Keratinocyte (primary cell): ENCODE results near the gene FBXL13.

Experiments used
- EZH2 ChIP-seq: IDR thresholded peaks from one replicate; pipeline ENCODE4 v1.6.1; 2012; ENCODE audit warnings: inconsistent platforms, mild to moderate bottlenecking, low read length, moderate library complexity
- TF ChIP-seq, protein P1 (sequence below), 3 experiments: IDR thresholded peaks in 1 of 3; conservative IDR thresholded peaks in 1 of 3; optimal IDR thresholded peaks in 1 of 3; 2 replicates in 2 of 3; 3 replicates in 1 of 3; pipeline versions ENCODE3 to v1.5.1; 2011; ENCODE audit warnings: low read length in 3 of 3, mild to moderate bottlenecking in 3 of 3, moderate library complexity in 2 of 3, control low read depth in 1 of 3, inconsistent platforms in 1 of 3; ENCODE audit not compliant: insufficient read depth in 2 of 3; ENCODE audit errors: extremely low read depth in 1 of 3

DNA sequence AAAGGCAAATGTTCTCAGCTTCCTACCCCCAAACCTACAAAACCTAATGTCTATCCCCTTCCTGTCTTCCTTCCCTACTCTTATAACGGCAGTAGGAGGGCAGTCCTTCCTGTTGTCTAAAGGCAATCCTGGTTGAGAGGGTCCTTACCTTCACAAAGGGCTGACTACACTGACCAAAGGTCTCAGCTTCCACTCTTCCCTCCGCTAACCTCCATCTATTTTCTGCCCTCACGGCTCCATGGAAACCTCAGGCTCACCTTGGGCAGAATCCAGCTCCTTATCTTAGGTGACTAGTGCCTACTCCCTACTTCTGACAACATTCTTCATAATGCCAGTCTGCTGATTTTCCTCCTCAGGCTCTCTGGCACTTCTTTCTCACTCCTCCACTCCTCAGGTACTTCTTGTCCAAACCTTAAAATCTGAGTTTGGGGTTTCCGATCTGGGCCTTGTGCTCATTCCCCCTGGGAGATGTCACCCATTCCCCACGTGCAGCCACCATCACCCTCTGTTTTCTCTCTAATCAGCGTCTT, 542 bp downstream of the FBXL13 start:
- TF ChIP-seq, protein P1, sequence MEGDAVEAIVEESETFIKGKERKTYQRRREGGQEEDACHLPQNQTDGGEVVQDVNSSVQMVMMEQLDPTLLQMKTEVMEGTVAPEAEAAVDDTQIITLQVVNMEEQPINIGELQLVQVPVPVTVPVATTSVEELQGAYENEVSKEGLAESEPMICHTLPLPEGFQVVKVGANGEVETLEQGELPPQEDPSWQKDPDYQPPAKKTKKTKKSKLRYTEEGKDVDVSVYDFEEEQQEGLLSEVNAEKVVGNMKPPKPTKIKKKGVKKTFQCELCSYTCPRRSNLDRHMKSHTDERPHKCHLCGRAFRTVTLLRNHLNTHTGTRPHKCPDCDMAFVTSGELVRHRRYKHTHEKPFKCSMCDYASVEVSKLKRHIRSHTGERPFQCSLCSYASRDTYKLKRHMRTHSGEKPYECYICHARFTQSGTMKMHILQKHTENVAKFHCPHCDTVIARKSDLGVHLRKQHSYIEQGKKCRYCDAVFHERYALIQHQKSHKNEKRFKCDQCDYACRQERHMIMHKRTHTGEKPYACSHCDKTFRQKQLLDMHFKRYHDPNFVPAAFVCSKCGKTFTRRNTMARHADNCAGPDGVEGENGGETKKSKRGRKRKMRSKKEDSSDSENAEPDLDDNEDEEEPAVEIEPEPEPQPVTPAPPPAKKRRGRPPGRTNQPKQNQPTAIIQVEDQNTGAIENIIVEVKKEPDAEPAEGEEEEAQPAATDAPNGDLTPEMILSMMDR (optimal IDR thresholded peaks at IDR 0.05 in 1 of 3, IDR thresholded peaks at IDR 0.05 in 1 of 3, conservative IDR thresholded peaks at IDR 0.05 in 1 of 3; ENCODE audit: extremely low read depth in 1 of 3, insufficient read depth in 2 of 3, low read length in 3 of 3), result no peak
- TF ChIP-seq EZH2, result no peak
